Glomerular endothelial cell (primary cell): ENCODE measurements around the gene C3orf22. TPM values are rescaled to one million over a fixed set of nuclear protein-coding genes. Genes with fewer than 3 reads are reported as not detected.
A peak's percentile ranks its signal among the peaks of the same experiment; 100 is the strongest.

ENCODE experiments used
- DNase-seq: peaks from one replicate; pipeline ENCODE4 v3.0.0-alpha.2; 2011; ENCODE audit warnings: low read depth, low spot score; ENCODE audit errors: extremely low read depth
- total RNA-seq: library from RNA; depleted of rRNA; stranded (reverse); fragments of >200 nt; gene quantifications from 2 replicates; pipeline ENCODE4 v1.2.3, GENCODE V29; 2015

Gene C3orf22
- total RNA-seq, 1 donor from 2014 or later = not detected

DNA sequence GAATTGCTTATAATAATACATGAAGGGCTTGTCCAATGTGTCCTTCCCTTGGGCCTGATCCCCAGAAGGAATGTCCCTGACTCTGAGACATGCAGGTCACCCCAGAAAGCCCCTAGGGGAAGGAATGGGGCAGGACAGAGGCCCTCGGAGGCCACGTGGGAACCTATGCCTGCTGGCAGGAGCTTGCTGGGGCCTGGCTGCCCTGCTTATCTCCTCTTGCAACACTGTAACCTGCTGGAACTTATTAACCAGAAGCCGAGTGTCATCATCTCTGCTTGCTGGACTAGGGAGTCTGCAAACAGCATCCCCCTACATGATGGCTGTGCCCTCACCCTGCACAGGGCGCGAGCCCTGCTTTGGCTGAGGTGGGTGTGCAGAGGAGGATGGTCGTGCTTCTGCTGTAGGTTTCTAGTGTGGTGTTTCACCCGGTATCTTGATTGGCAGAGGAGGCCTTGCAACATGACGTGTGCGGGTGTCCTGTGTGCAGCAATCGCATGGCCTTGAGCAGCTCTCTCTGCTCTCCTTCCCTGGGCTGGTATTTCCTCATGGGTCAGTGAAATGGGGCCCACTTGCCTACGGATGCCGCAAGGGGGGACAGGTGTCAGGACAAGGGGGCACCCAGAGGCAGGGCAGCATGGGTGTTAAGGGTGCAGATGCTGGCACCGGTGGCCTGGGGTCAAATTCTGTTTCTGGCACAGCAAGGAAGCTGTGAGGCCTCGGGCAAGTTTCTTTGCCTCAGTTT is 29.8 kb downstream of the C3orf22 start:
- DNase-seq = no peak

DNA sequence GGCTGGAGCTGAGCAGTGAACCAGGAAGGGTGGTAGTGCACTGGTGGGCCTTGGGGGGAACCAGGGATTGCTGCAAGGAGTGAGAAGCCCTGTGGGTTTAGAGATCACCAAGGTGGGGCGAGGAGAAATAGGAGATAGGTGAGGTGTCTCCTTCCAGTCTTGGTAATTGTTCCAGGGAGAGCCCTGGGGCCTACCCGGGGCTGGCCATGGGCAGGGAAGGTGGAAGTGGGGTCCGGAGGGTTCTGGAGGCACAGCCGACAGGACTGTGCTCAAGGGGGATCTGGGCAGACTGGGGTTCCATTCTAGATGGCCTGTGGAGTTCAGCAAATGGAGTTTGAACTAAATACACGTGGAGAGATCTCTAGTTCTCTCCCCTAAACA is 30.3 kb downstream of the C3orf22 start:
- DNase-seq = no peak

DNA sequence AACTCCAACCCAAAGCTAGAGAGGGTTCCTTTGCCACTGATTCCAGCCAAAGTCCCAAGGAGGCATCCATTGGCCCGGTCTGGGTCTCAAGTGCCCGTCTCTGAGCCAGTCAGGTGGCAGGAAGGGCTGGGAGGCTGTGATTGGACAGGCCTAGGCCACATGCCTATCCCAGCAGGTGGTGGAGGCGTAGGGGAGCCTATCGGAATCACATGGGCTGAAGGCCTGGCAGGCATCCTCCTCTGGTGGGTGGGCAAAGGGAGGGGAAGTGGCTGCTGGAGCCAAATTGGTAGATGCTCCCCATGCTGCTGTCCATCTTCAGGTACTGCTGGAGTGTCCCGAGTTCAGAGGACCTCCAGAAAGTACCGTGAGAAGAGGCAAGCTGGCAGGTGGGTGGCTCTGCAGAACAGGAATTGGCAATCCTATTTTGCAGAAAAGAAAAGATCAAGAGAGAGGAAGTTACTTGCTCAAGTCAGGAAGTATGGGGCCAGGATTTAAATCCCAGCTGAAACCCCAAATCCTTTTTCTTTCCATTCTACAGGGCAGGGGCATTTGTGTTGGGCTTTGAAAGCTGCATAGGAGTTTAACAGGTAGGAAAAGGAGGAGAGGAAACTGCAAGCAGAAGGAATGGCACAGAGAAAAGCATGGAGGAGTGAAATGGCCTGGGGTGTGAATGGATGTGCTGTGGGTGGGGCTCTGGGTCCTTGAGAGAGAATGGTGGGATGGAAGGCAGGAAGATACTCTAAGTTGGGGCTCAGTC is 31.1 kb downstream of the C3orf22 start:
- DNase-seq = no peak

DNA sequence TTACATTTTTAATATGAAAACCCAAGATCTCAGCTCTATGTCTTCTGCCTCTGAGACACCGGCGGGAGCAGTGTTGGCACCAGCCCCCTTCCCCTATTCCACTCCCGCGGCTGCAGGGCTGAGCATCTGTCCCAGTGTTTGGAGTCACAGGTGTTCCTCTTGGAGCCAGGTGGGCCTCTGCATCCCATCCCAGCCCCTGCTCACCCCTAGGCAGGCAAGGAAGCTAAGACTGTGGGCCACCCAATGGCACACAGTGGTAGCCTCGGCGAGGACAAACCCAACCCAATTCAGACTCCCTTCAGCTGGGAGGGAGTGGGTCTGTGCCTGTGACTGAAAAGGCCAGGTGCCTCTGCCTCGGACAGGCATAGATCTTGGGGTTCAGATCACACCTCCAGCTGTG is 31.7 kb downstream of the C3orf22 start:
- DNase-seq = no peak

DNA sequence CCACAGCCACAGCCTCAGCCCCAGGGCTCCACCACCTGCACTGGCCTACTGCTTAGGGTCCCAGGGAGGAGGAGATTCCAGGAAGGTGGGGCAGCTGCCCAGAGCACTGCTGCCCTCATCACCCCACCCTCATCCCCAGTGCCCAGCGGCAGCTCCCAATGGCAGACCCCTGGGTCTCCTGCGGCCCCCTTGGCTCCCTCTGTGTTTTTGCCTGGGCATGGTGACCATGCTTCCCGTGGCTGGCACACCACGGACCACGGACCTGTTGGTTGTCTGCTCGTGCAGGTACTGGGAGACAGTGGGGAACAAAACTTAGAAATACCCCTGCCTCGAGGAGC is 32.1 kb downstream of the C3orf22 start:
- DNase-seq = no peak

DNA sequence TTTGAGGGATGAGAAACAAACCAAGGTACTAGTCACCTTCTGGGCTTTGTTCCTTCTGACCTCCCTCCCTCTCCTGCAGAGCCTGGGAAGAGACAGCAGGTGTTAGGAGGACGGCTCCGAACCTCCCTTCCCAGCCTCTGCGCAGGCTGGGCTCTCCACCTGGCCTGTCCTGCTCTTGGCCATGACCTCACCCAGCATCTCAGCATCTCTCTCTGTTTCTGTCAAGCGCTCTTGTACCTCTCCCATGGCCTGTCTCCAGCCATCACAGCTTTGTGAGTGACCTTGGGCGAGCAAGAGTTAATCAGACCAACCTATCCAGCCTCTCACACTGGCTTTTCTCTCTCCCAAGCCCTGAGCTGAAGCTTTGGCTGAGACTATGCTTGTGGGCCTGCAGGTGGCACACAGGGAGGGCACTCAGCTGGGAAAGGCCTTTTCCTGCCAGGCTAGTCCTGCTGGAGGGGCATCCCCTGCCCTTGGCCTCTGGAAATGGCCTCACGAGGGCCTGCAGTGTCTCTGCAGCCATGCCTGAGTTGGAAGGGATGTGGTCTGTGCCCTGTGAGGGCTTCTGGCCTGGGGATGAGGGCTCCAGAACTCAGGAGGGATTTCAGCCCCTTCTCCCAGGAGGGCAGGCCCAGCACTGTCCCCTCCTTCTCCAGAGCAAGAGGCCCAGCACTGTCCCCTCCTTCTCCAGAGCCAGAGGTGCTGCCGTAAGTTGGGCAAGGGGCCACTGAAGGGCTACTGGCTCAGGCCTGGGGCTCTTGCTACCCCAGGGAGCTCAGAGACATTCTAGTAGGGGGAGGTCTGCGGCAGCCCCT is 32.7 kb downstream of the C3orf22 start:
- no peak for DNase-seq

DNA sequence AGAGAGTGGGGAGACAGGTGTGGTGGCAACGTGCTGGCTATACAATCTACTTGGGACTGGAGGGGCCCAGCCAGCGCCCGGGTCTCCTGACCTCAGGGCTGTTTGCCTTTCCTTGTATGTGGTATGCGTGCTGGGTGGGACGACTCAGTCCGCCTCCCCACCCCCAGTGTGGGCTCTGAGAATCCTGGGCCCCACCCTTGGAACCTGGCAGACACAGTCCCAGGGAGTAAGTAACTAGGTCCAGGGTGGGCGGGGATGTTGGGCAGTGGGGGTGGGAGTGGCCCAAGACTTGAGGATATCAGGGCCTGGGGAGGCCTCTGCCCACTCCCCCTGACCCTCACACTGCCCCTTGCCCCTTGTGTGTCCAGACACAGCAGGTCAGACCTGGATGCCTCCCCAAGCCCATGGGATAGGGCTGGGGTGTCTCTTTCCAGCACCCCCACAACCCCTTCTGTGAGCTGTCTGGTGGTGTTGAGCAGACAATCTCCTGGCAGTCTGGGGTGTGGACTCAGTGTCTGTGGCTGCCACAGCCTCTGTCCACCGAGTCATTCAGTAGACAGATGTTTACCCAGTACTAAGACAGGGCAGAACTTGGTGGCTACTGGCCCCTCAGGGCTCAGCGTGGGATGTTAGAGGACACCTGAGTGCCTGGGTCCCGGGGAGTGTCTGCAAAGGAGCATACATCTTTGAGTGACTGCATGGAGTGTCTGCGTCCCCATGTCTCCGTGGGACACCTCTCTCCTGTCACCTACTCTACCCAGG is 33.5 kb downstream of the C3orf22 start:
- no peak for DNase-seq

DNA sequence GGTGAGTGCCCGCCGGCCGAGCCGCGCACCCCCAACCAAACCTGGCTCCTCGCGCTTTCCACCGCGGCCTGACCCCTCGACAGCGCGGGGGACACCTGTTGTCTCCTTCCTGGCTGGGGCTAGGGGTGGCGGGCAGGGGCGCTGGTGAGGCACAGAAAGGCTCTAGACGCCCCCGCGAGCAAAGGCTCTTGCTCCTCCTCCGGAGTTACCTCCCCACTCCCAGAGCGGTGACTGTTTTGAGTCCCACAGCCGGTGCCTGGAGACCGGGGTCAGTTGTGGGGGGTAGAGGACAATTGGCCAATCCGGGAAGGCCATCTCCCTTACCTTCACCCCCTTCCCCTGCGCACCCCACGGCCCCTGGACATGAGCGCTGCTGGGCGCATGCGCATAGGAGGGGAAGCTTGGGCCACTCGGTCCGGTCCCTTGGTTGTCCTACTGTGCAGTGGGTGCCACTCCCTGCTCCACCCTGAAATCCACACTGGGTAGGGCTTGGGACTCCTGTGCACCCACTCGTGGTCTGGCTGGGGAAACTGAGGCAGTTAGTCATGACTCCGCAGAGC is 34.2 kb downstream of the C3orf22 start:
- DNase-seq = no peak

DNA sequence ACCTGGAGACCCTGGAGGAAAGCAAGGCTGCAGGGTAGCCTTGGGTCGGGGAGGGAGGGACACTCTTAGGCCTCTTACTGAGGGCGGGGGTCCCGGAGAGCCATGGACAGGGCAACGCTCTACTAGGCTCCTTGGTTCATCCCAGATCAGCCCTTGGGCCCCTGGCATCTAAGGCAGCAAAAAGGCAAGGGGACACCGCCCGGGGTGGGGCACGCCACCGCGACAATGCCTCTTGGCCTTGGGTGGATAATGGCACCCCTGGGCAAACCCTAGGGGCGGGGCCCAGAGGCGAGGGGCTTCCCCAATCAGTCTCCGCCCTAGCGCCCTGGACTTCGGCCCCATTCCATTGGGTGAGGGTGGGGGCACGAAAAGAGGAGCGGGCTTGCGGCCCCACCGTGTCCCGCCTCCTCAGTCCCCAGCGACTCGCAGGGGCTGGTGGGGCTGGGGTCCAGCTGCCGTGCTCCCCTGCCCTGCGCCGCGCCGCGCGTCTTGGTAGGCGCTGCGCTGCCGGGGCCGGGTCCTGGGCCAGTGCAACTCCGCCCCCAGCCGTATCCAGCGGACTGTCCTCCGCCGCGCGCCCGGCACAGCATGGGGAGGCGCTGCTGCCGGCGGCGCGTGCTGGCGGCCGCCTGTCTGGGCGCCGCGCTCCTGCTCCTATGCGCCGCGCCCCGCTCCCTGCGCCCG is 34.8 kb downstream of the C3orf22 start, which contains the start of gene CHST13:
CHST13 (plus strand) TSS at position 411 of the 684 bp plus-strand sequence; CDS start at position 589, 178 bp downstream.
- DNase-seq = no peak

DNA sequence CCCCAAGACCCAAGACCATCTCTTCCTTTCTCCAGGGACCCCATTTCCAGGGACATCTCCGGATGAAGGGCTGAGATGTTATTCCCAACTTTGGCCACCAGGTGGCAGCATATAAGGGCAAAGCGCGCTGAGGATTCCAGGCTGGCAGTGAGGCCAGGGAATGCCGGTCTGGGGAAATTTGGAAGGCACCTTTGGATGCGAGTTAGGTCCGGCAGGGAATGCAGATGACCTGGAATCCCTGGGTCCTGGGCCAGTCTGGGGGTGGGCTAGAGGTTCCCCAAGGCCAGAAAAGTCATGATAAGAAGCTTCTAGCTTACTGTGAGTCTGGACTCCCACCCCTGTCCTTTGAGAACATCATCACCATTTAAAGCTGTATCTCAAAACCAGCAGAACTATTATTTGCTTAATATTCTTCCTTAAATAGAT is 36.4 kb downstream of the C3orf22 start:
- peak; percentile 5 for DNase-seq

DNA sequence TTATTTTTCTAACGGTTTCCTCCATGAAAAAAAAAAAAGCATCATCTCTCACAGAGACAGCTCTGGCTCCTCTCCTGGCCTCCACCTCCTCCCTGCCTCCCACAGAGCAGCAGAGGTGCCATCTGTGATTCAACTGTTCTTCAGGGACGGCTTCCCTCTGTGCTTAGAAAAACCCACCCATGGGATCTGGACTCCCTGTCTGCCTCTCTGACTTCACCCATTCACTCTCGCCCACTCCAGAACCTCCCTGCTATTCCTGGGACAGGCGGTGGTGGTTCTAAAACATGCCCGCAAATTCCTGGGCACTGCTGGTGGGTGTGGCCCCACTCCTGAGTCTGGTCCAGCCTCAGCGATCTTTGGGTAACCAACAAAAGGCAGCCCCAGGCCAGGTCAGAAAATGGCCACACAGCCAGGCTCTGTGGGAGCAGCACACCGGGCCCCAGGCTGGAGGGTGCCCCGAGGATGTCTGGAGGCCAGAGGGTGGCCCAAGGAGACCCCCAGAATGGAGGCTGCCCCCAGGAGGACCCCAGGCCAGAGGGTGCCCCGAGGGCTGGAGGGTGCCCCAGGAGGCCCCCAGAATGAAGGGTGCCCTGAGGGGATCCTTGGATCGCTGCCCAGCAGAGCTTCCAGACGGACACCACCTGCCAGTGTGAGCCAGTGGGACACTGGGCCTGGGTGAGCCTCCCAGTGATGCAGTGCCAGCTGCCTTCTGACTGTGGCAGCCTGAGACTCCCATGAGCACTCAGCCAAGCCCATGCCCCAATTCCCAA is 37.4 kb downstream of the C3orf22 start:
- DNase-seq = no peak

DNA sequence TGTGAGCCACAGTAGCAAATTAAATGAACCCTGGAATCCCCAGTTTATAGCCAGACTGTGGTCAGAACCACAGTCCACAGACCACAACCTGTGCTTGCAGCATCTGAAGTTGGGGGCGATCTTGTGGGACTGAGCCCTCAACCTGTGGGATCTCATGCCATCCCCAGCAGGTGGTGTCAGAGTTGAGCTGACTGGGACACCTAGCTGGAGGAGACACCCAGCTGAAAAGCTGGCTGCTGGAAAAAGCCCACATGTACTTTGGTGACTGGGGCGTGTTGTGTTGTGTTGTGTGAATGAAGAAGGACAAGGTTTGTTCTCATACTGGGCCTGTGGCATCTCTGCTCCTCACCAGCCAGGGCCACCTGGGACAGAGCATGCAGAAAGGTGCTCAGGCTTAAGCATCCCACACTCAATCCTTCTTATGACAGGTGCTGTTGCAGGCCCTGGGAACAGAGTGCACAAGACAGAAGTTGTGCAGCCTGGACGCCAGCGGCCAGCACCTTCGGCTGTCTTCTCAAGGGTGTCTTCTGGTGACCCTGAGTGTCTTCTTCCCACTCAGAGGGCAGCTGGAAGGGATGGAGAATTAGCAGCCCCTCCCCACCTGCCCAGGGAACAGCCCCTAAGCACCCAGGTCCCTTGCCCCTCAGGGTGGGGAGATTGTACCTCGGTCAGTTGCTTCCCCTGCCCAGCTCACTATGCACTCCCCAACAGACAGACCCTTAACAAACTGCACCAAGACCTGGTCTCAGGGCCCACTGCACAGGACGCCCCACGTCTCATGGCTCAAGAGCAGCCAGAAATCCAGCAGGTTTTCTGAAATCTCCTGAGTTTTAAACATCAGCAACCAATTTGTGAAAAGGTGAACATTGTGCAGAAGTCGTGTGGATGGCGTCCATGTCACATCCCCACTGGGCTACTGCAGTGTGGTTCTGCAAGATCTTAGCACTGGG is 39.0 kb downstream of the C3orf22 start:
- DNase-seq = no peak

DNA sequence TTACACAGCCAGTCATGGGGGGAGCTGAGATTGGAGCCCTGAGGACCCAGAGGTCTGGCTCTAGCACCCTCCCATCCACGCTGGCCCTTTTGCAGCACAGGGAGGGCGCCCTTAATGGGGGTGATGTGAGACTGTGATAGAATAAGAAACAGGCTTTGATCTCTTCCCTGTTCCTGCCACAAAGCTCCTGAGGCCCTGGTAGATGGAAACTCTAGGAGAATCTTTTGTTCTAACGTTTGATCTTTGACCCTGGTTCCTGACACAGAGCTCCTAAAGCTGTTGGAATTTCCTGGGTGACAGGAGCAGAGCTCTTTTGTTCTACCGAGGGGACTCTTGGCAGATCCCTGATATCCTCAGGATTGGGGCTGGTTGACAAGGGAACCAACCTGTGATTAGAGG is 40.0 kb downstream of the C3orf22 start:
- no peak for DNase-seq

DNA sequence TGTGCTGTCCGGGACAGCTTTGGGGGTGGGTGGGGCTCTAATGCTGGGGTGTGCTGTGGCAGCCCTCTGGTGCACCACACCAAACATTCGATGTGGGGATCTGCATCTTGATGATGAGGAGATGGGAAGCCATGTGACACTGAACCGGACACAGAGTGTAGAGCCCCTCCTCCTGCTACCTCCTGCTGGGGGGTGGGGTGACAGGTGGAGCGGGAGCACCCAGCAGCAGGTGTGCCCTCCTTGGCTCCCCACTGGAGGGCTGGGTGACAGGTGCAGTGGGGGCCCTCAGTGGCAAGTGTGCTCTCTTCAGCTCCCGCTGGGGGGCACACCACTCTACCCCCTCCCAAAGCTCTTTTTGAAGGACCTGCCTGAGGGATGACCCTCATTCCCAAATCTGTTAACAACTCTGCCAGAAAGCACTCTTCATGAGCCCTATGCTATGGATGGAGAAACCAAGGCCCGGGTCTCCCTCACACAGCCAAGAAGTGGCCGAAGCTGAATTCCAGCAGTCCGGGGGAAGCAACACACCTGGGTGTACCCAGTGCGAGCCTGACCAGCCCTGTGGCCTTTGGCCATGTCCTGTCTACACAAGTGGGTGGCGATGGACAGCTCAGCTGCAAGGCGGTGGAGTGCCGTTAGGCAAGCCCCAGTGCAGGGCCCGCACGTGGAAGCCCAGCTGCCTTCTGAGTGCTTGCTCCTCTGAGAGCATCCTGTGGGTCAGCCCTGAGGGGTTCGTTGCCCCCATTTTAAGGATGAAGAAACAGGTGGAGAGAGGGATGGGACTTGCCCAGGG is 40.5 kb downstream of the C3orf22 start:
- no peak for DNase-seq

DNA sequence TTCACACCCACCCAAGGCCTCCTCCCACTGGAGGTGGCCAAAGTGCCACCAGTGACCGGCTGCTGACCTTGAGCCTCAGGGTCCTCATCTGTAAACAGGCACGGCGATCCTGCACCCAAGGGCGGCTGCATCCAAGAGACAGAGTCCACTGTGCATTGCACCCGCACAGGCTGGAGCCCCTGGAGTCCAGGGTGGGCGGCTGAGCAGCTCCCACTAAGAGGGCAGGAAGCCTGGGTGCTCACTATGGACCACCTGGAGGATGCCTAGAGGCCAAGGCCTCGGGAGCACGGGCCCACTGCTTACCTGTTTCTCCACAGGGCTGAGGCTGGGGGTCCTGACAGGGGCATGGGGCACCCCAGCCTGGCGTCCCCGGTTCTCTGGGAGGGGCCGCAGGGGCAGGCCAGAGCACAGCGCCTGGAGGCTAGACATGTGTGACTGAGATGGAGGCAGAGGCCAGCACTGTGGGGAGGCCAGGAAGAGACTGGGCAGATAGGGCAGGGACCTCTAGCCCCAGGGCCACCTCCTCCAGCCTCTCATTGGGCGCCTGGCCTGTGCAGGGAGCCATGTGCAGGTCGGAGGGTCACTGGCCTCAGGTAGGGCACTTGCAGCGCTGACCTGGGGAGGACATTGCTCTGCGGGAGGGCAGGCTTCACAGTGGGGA is 41.3 kb downstream of the C3orf22 start, which contains the start of gene UROC1:
UROC1 (minus strand) TSS at position 483 of the 661 bp plus-strand sequence; CDS start at position 429, 54 bp downstream.
- no peak for DNase-seq

DNA sequence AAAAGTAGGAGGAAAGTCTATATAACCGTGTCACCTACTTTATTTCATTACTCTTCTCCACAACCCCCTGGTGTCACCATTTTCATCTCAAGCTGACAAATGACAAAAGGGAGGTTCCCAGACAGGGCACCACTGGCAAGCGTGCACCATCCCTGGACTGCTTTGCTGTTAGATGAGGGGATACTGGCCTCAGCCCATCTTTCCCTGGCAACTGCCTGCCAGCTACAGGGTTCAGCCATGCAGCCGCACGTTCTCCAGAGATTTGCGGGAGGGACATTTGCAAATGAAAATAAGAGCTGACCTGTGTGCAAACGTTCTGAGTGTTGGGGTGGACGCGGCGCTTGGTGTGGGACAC is 41.8 kb downstream of the C3orf22 start:
- no peak for DNase-seq
